HEK293T (cell line): ENCODE data around the gene TNPO3.
"Not testable (repeated sequence)": the region's sequence is repeated elsewhere in the genome, so short reads cannot be mapped to it uniquely, and the experiment has no call there.

Experiments
- CTCF ChIA-PET: fragments of 350-600 bp; formaldehyde crosslinking; extraction: SDS; loops from one replicate; lab custom pipeline; 2021; ENCODE audit warnings: antibody characterized with exemption, inconsistent platforms; lab: Yijun Ruan, JAX
- POLR2A ChIA-PET: fragments of 350-600 bp; formaldehyde crosslinking; extraction: SDS; loops from one replicate; lab custom pipeline; 2020; ENCODE audit warnings: antibody characterized with exemption, inconsistent platforms; lab: Yijun Ruan, JAX
- DNase-seq: peaks from one replicate; pipeline ENCODE4 v3.0.0; 2012; ENCODE audit warnings: mixed read lengths; ENCODE audit errors: extremely low spot score
- ARNT ChIP-seq: fragments of 450-650 bp; IDR thresholded peaks from 2 replicates; pipeline ENCODE4 v1.6.1; 2017; ENCODE audit warnings: mild to moderate bottlenecking
- BHLHE40 ChIP-seq: fragments of 450-650 bp; IDR thresholded peaks from 2 replicates; pipeline ENCODE4 v1.6.1; 2016; ENCODE audit warnings: mild to moderate bottlenecking, moderate library complexity, borderline replicate concordance
- CTBP1 ChIP-seq: fragments of 450-650 bp; IDR thresholded peaks from 2 replicates; pipeline ENCODE4 v1.6.1; 2016; ENCODE audit warnings: borderline replicate concordance
- ELF4 ChIP-seq: fragments of 450-650 bp; IDR thresholded peaks from 2 replicates; pipeline ENCODE4 v1.6.1; 2017; ENCODE audit warnings: antibody characterized with exemption
- FOXA1 ChIP-seq: fragments of 450-650 bp; IDR thresholded peaks from 2 replicates; pipeline ENCODE4 v1.6.1; 2016; ENCODE audit warnings: mild to moderate bottlenecking
- FOXK2 ChIP-seq: fragments of 450-650 bp; IDR thresholded peaks from 2 replicates; pipeline ENCODE4 v1.6.1; 2016; ENCODE audit warnings: mild to moderate bottlenecking
- FOXM1 ChIP-seq: fragments of 450-650 bp; IDR thresholded peaks from 2 replicates; pipeline ENCODE4 v1.6.1; 2017; ENCODE audit warnings: mild to moderate bottlenecking, borderline replicate concordance
- HDGF ChIP-seq: fragments of 450-650 bp; IDR thresholded peaks from 2 replicates; pipeline ENCODE4 v1.6.1; 2017; ENCODE audit warnings: antibody characterized with exemption, borderline replicate concordance
- L3MBTL2 ChIP-seq: fragments of 450-650 bp; conservative IDR thresholded peaks from 2 replicates; pipeline ENCODE4 v1.6.1; 2016; ENCODE audit warnings: mild to moderate bottlenecking
- LEF1 ChIP-seq: fragments of 450-650 bp; IDR thresholded peaks from 2 replicates; pipeline ENCODE4 v1.6.1; 2017; ENCODE audit warnings: mild to moderate bottlenecking, borderline replicate concordance
- NFRKB ChIP-seq: fragments of 450-650 bp; IDR thresholded peaks from 2 replicates; pipeline ENCODE4 v1.6.1; 2016; ENCODE audit warnings: mild to moderate bottlenecking, moderate library complexity
- PKNOX1 ChIP-seq: fragments of 450-650 bp; IDR thresholded peaks from 2 replicates; pipeline ENCODE4 v1.6.1; 2016
- SP1 ChIP-seq: fragments of 450-650 bp; IDR thresholded peaks from 2 replicates; pipeline ENCODE4 v1.6.1; 2017
- SUZ12 ChIP-seq: fragments of 450-650 bp; IDR thresholded peaks from 2 replicates; pipeline ENCODE4 v1.6.1; 2016; ENCODE audit warnings: mild to moderate bottlenecking
- TARDBP ChIP-seq: fragments of 450-650 bp; IDR thresholded peaks from 2 replicates; pipeline ENCODE4 v1.6.1; 2016
- ZNF384 ChIP-seq: fragments of 450-650 bp; IDR thresholded peaks from 2 replicates; pipeline ENCODE4 v1.6.1; 2016

TNPO3 gene

GRCh38 chr7:128916643-128916915 lies 138.3 kb downstream of the TNPO3 start:
- TF ChIP-seq NFRKB (no peak), FOXM1 (no peak), TARDBP (no peak), LEF1 (no peak), ARNT (no peak), CTBP1 (no peak), SP1 (no peak), PKNOX1 (no peak), ZNF384 (no peak), ELF4 (no peak), FOXA1 (no peak), HDGF (no peak)
- ChIA-PET POLR2A (no interaction called here), CTCF (no interaction called here)
- no peak for DNase-seq

GRCh38 chr7:128915841-128916642 lies 138.9 kb downstream of the TNPO3 start:
- DNase-seq, result no peak
- CTCF ChIA-PET, result no interaction called here
- POLR2A ChIA-PET, result no interaction called here
- no peak for TF ChIP-seq CTBP1
- TF ChIP-seq ELF4, result no peak
- TF ChIP-seq ARNT, result no peak
- no peak for TF ChIP-seq BHLHE40
- TF ChIP-seq ZNF384, result no peak
- no peak for TF ChIP-seq SP1
- TF ChIP-seq LEF1, result no peak
- TF ChIP-seq HDGF, result no peak
- no peak for TF ChIP-seq NFRKB
- no peak for TF ChIP-seq FOXK2
- TF ChIP-seq L3MBTL2, result no peak
- no peak for TF ChIP-seq PKNOX1
- no peak for TF ChIP-seq SUZ12

- POLR2A ChIA-PET, result no interaction called here
- TF ChIP-seq FOXK2, result no peak
- TF ChIP-seq ARNT, result no peak
- TF ChIP-seq FOXA1, result no peak
- no peak for TF ChIP-seq L3MBTL2
- no peak for TF ChIP-seq BHLHE40
- TF ChIP-seq CTBP1, result no peak
- no peak for TF ChIP-seq FOXM1
- TF ChIP-seq ZNF384, result no peak
- no peak for TF ChIP-seq HDGF
- TF ChIP-seq SUZ12, result no peak
- no peak for TF ChIP-seq PKNOX1
- TF ChIP-seq TARDBP, result no peak
- no peak for TF ChIP-seq ELF4
- TF ChIP-seq LEF1, result no peak
- no peak for TF ChIP-seq SP1
- TF ChIP-seq NFRKB, result no peak
- no peak for DNase-seq
- CTCF ChIA-PET, result no interaction called here
These were observed 139.6 kb downstream of the TNPO3 start for GRCh38 chr7:128915271-128915819.

- TF ChIP-seq SUZ12 (no peak), FOXK2 (no peak), TARDBP (no peak), CTBP1 (no peak), SP1 (no peak), NFRKB (no peak), HDGF (no peak), FOXM1 (no peak), BHLHE40 (no peak), PKNOX1 (no peak), ARNT (no peak), ZNF384 (no peak), L3MBTL2 (no peak), FOXA1 (no peak), LEF1 (no peak), ELF4 (no peak)
- no peak for DNase-seq
- ChIA-PET CTCF (no interaction called here), POLR2A (interaction anchor here (0.5 kb wide), 1 partner anchor 381 kb away, joined by 3 read pairs; no protein-coding TSS in a partner anchor)
These were observed 140.3 kb downstream of the TNPO3 start for GRCh38 chr7:128914566-128915151.

GRCh38 chr7:128913870-128914565 lies 140.9 kb downstream of the TNPO3 start:
- POLR2A ChIA-PET, result interaction anchor here (0.5 kb wide), 1 partner anchor 380 kb away, joined by 3 read pairs; no protein-coding TSS in a partner anchor
- no peak for DNase-seq
- no peak for TF ChIP-seq ARNT
- TF ChIP-seq BHLHE40, result no peak
- TF ChIP-seq HDGF, result no peak
- TF ChIP-seq FOXA1, result no peak
- no peak for TF ChIP-seq SP1
- CTCF ChIA-PET, result no interaction called here

GRCh38 chr7:128912709-128913495 lies 142.0 kb downstream of the TNPO3 start:
- POLR2A ChIA-PET, DNase-seq, CTCF ChIA-PET: not testable (repeated sequence)
